ENCODE data around the gene GFOD1. TPM values are rescaled to one million over a fixed set of nuclear protein-coding genes. Genes with fewer than 3 reads are reported as not detected.
A peak's percentile ranks its signal among the peaks of the same experiment; 100 is the strongest.
"Not testable (repeated sequence)": the region's sequence is repeated elsewhere in the genome, so short reads cannot be mapped to it uniquely, and the experiment has no call there.

GFOD1 gene
- total and polyA plus RNA-seq, 8 donors: 0.76 to 29.4 (median 11.4) TPM

- no peaks in the 10 kb centered on the region for H3K27me3 ChIP-seq
- intact Hi-C loops (cut with DNase I; ENCODE audit: low total_unique reads): no loop called here
- H3K4me1 ChIP-seq: peaks cover 29 to 77% (median 57%) of the 10 kb centered on the region in 4 donors
- no peaks in the 10 kb centered on the region for H3K9me3 ChIP-seq
- 17 to 32% (median 26%) methylated on average over 9 of the region's 9 CpGs for WGBS, 5 donors
- TF ChIP-seq EP300 (IDR thresholded peaks at IDR 0.05) (no peak), CTCF (IDR thresholded peaks at IDR 0.05) (no peak), POLR2A (IDR thresholded peaks at IDR 0.05) (no peak), POLR2AphosphoS5 (IDR thresholded peaks at IDR 0.05) (peak in 2 of 3 donors; percentile 9 to 55)
- peak overlapping the region; percentile 50 to 91 (median 75) for H3K27ac ChIP-seq
- no peaks in the 10 kb centered on the region for H3K36me3 ChIP-seq
- peak overlapping the region in 1 of 4 donors; percentile 11 for H3K4me3 ChIP-seq
- DNase-seq: peak; percentile 68 to 84
These were observed 42.2 kb downstream of the GFOD1 start for GRCh38 chr6:13445005-13445743.

- no peaks in the 10 kb centered on the region for H3K27me3 ChIP-seq
- peak overlapping the region in 4 of 5 donors; percentile 70 to 91 (median 76) for H3K27ac ChIP-seq
- DNase-seq: no peak
- TF ChIP-seq EP300 (IDR thresholded peaks at IDR 0.05) (no peak), POLR2AphosphoS5 (IDR thresholded peaks at IDR 0.05) (no peak), CTCF (IDR thresholded peaks at IDR 0.05) (no peak), POLR2A (IDR thresholded peaks at IDR 0.05) (no peak)
- 56 to 76% (median 70%) methylated on average over 3 of the region's 3 CpGs for WGBS, 5 donors
- peaks cover 29 to 75% (median 55%) of the 10 kb centered on the region in 4 donors for H3K4me1 ChIP-seq
- H3K9me3 ChIP-seq: no peaks in the 10 kb centered on the region
- no peaks in the 10 kb centered on the region for H3K36me3 ChIP-seq
- intact Hi-C loops (cut with DNase I; ENCODE audit: low total_unique reads): no loop called here
- H3K4me3 ChIP-seq: no peak overlapping the region
These were observed 42.8 kb downstream of the GFOD1 start for GRCh38 chr6:13444604-13445003.

GRCh38 chr6:13443978-13444377, 43.4 kb downstream of the GFOD1 start:
- peak overlapping the region in 1 of 5 donors; percentile 91 for H3K27ac ChIP-seq
- H3K9me3 ChIP-seq; H3K36me3 ChIP-seq; H3K27me3 ChIP-seq; intact Hi-C loops (cut with DNase I; ENCODE audit: low total_unique reads); DNase-seq; H3K4me3 ChIP-seq: not testable (repeated sequence)
- peaks cover 27 to 68% (median 50%) of the 10 kb centered on the region in 4 donors for H3K4me1 ChIP-seq
- WGBS, 5 donors: 92 to 97% (median 97%) methylated on average over 6 of the region's 6 CpGs

GRCh38 chr6:13441778-13442177, 45.6 kb downstream of the GFOD1 start:
- H3K36me3 ChIP-seq: no peaks in the 10 kb centered on the region
- H3K9me3 ChIP-seq: no peaks in the 10 kb centered on the region
- no peak overlapping the region for H3K27ac ChIP-seq
- TF ChIP-seq POLR2AphosphoS5 (IDR thresholded peaks at IDR 0.05): no peak
- no peak for TF ChIP-seq CTCF (IDR thresholded peaks at IDR 0.05)
- TF ChIP-seq EP300 (IDR thresholded peaks at IDR 0.05): no peak
- TF ChIP-seq POLR2A (IDR thresholded peaks at IDR 0.05): no peak
- WGBS, 5 donors: 81 to 93% (median 92%) methylated on average over 4 of the region's 4 CpGs
- H3K4me1 ChIP-seq: peaks cover 12 to 60% (median 39%) of the 10 kb centered on the region in 4 donors
- intact Hi-C loops (cut with DNase I; ENCODE audit: low total_unique reads): no loop called here
- no peak for DNase-seq
- H3K27me3 ChIP-seq: no peaks in the 10 kb centered on the region
- no peak overlapping the region for H3K4me3 ChIP-seq

GRCh38 chr6:13439644-13440043, 47.8 kb downstream of the GFOD1 start:
- H3K4me1 ChIP-seq: peaks cover 0 to 55% (median 25%) of the 10 kb centered on the region in 4 donors
- peak overlapping the region in 2 of 5 donors; percentile 63 to 66 for H3K27ac ChIP-seq
- H3K36me3 ChIP-seq: no peaks in the 10 kb centered on the region
- no peaks in the 10 kb centered on the region for H3K9me3 ChIP-seq
- H3K27me3 ChIP-seq: no peaks in the 10 kb centered on the region
- intact Hi-C loops (cut with DNase I; ENCODE audit: low total_unique reads): no loop called here
- 81 to 98% (median 93%) methylated on average over 1 of the region's 1 CpG for WGBS, 5 donors
- no peak for DNase-seq
- TF ChIP-seq CTCF (IDR thresholded peaks at IDR 0.05) (no peak), POLR2A (IDR thresholded peaks at IDR 0.05) (no peak), EP300 (IDR thresholded peaks at IDR 0.05) (no peak), POLR2AphosphoS5 (IDR thresholded peaks at IDR 0.05) (no peak)
- no peak overlapping the region for H3K4me3 ChIP-seq

Data from stomach (tissue), 9 donors.